CD4-positive, alpha-beta T cell treated with Interleukin-6 at 100 ng/mL for 8 hours (primary cell): ENCODE data around the gene SLC43A1.

Experiments used
- DNase-seq: peaks from one replicate; pipeline ENCODE4 v3.0.0-alpha.2; 2020; ENCODE audit warnings: mixed read lengths, low spot score

The SLC43A1 gene

DNA sequence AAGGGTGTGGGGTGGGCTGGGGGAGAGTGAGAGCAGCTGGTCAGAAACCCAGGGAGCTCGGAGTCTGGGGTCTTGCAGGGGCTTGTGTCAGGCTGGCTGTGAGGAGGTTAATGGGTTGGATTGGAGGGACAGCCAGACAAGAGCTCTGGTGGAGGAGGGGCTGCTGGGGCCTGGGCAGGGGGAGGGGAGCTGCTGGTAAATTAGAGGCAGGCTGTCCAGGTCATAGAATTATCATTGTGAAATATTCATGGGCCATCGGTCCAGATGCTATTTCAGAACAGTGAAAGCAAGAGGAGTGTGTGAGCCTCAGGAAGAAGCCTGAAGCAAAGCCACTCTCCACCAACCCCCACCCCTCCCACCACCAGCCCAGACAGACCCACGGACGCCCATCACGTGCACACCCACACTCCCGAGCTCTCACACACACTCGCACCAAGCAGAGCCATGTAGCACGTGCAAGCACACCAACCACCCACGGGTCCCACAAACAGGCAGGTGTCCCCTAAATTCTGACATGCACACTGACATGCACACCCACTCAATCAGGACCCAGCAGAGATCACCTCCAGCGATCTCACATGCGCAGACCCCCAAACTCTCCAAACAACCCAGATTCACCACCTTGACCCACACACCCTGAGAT, 36.4 kb downstream of the SLC43A1 start:
- no peak for DNase-seq

DNA sequence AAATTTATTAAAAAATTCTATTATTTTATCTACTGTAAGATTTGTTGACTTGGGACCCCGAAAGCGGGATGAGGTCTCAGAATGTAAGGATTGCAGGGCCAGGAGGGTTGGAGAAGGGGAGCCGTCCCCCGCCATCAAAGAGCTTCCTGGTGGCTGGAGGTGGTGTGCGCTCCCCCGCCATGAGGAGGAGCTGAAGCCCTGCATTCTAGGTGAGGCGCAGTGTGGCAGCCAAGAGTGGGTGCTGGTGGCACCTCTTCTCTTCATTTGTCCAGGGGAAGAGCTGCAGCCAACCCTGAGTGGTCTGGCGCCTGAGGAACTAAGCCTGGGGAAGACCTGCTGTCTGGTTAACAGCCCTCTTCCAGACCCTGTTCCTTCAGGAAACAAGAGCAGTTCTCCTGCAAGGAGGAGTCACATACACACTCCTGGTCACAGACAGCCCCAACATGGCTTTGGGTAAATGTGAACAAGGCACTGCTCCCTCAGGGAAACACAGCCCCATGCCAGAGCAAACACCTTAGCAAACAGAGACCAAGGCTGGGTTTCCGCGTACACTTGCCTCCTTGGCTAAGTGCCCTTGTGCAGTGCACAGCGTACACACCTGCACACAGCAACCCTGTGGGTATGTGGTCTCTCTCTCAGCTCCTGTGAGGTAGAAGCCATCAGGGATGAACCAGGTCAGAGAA, 37.9 kb downstream of the SLC43A1 start:
- DNase-seq, result no peak

DNA sequence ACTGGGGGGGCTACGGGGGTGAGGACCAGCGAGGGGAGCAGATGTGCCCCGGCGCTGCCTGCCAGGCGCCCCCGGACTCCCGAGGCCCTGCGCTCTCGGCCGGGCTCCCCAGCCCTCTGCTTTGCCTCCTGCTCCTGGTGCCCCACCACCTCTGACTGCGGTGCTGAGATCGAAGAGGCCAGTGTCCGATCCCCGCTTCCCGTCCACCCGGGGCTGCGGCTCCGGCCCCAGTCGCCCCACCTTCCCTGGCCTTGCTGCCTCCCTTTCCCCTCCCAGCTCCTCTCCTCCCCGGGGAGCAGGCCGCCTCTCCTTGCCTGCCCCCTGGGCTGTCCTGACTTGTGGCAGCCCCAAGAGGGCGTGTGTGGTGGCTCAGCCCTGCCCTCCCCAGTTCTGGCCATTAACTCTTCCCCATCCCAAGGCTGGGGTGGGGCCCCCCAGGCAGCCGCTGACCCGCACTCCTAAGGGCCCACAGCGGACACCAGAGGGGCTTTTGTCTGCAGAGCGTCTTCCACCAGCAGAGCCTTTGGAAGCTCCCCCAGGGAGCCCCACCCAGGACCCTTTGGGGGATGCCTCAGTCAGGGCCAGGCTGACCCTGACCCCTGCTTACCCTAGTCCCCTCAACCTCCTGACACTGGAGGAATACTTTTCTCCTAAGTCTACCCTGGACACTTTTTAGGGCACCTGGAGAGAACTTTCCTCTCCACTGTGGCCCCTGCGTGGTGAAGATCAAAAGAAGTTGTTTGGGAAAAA, 38.6 kb downstream of the SLC43A1 start:
- DNase-seq, result no peak

DNA sequence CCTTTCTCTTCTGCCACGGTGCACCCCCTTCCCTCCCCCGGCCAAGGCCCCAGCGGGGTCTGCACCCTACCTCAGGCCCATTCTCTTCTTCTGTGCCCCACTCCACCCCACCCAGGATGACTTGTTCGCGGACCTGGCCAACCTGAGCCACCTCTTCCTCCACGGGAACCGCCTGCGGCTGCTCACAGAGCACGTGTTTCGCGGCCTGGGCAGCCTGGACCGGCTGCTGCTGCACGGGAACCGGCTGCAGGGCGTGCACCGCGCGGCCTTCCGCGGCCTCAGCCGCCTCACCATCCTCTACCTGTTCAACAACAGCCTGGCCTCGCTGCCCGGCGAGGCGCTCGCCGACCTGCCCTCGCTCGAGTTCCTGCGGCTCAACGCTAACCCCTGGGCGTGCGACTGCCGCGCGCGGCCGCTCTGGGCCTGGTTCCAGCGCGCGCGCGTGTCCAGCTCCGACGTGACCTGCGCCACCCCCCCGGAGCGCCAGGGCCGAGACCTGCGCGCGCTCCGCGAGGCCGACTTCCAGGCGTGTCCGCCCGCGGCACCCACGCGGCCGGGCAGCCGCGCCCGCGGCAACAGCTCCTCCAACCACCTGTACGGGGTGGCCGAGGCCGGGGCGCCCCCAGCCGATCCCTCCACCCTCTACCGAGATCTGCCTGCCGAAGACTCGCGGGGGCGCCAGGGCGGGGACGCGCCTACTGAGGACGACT, 39.3 kb downstream of the SLC43A1 start:
- no peak for DNase-seq

DNA sequence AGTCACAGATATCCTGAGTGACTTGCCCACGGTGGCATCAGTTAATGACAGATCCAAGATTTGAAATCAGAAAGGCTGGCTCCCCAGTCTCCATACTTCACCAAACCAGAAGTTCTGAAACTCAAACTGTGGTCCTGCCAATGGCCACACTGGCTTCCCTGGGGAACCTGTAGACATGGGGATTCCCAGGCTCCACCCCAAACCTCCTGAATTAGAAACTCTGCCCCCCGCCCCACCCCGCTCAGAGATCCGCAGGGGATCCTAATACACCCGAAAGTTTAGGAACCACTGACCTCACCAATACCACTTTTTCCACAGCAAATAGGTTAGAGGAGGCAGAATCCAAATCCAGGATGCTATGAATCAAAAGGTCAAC, 39.8 kb downstream of the SLC43A1 start:
- no peak for DNase-seq

DNA sequence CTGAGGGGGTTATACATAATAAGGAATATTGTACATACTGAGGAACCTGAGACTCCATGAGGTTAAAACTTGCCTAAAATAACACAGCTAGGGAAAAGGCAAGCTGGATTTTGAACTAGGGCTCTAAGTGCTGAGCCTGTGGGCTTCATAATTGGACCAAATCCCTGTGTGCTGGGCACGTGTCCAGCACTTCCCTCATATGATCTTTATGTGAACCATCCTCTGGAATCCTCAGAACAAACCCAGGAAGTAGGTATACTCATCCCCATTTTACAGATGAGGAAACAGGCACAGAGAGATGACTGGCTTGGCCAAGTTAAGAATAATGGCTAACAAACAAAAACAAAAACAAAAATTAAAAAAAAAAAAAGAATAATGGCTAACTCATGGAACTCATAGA, 40.3 kb downstream of the SLC43A1 start:
- no peak for DNase-seq

DNA sequence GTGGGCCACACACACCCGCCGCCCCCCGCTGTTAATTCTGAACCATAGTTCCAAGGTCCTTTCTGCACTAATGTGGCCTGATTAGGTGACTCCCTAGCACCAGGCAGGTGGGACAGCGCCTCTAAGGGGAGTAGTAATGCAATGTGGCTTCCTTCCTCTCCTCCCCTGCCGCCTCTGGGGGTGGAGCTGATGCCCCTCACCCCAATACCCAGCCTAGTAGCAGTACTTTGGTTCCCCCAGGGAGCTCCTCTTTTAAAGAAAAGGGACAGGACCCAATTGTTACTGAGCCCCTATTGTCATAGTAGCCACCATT, 40.7 kb downstream of the SLC43A1 start:
- no peak for DNase-seq

DNA sequence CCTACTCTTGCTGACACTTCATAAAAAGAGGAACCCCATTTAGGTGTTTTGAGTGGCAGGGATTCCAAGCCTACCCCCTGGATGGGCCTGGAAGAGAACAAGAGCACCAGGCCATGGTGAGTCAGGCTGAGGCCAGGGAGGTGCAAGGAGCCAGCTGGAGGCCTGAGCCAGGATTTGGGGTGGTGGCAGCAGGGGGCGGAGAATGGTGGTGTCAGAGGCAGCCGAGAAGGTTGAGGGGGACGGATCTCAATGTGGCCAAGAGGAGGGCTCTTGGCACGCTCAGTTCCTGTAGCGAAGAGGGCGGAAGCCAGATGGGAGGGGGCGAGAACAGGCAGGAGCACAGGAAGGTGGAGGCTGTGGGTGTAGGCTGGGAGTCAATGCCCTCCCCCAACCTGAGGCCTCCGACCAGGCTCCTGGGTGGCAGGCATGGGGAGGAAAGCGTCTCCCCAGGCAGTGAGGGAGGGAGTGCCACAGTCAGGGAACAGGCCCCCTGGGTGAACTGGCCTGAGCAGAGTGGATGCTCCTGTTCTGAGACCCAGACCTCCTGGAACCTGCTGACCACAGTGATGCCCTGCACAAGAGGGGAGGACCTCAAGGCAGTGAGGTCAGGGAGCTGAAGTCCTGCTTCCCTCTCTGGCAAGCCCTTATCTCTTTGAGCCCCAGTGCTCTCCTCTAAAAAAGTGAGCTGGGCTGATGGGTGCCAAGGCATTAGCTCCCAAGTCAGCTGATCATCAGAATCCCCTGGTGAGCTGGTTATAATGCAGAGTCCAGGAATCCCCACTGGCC, 41.3 kb downstream of the SLC43A1 start:
- DNase-seq, result peak; percentile 55

DNA sequence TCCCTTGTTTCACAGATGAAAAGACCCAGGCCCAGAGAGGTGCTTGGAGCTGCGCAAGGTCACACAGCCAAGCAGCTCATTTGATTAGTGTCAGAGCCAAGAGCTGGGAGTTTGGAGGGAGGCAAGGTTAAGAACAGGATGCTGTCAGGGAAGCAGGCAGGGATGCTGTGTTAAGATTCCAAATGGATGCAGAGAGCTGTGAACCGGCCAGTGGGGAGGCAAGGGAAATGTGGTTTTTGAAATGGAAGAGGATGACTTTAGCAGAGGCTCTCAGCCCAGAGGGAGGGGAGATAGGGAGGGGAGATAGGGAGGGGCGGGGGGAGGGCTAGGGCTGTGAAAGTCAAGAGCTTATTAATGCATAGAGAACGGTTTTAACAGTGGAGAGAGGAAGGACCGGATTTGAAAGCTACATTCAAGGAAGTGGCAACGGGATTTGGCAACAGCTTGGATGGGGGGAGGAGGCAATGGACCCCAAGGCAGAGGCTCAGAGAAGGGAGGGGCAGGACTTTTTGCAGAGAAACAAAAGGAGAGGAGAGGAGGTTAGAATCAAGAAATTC, 42.1 kb downstream of the SLC43A1 start:
- DNase-seq, result no peak

DNA sequence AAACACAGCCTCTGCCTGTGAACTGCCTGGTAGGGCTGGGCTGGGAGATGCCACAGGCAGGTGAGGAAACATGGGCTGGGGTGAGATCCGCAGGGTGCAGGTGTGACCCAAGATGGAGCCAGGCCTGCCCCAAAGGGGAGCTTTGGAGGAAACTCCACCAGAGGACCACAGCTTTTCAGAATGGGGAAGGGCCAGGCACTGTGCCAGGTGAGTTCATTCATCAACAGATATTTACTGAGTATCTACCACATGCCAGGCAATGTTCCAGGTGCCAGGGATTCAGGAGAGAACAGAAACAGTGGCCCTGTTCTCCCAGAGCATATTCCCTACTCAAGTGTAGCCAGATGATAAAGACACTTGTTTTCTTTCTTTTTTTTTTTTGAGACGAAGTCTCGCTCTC, 44.0 kb downstream of the SLC43A1 start:
- no peak for DNase-seq

DNA sequence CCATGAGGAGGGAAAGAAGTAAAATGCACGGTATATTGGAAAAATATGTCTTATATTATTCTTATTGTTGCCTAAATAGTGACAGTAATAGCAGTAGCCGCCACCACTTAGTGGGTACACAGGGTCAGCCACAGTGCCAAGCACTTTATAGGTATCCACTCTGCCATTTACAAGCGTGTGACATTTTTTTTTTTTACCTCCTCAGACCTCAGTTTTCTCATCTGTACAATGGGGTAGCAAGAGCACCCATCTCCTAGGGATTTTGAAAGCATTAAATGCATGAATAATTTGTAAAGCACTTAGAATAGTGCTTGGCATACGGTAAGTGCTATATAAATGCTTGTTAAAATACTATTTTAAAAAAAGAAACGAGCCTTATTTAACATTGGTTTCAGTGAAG, 46.2 kb downstream of the SLC43A1 start:
- no peak for DNase-seq

DNA sequence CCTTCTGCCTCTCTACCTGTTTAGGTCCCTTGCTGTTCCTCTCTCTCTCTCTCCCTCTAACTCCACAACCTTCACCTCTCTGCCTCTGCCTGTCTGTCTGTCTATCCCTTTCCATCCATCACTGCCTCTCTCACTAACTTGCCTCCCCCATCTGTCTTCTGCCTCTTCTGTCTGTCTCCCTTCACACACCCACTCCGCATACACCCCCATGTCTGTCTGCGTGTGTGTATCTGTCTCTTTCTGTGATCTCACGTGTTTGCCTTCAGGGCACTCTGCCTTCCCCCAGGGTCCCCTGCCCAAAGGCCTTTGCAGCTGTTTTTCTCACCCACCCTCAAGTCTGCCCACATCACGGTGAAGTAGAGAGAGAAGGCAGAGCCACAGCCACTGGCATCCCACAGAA, 47.2 kb downstream of the SLC43A1 start:
- DNase-seq, result no peak

DNA sequence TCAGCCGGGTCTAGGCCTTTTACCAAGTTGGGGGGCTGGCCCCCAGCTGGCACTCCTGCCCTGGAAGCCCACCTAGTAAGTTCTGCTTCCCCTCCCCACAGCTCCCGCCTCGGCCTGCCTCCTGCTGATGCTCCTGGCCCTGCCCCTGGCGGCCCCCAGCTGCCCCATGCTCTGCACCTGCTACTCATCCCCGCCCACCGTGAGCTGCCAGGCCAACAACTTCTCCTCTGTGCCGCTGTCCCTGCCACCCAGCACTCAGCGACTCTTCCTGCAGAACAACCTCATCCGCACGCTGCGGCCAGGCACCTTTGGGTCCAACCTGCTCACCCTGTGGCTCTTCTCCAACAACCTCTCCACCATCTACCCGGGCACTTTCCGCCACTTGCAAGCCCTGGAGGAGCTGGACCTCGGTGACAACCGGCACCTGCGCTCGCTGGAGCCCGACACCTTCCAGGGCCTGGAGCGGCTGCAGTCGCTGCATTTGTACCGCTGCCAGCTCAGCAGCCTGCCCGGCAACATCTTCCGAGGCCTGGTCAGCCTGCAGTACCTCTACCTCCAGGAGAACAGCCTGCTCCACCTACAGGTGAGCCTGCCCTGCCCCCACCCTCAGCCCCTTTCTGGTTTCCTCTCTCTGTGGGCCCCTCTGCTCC, 47.9 kb downstream of the SLC43A1 start:
- no peak for DNase-seq

DNA sequence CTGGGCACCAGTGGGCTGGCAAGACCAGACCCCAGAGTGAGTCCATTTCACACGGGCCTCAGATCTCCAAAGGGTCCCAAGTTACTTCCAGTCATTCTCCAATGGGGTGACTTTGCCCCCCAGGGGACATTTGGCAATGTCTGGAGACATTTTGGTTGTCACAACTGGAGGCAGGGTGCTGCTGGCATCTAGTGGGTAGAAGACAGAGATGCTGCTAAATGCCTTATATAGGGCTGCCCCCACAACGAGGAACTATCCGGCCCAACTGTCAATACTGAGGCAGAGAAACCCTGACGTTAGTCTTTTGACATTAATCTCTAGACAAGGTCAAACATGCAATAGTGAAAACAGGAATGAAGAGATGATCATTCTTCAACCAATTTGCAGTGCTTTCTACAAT, 48.8 kb downstream of the SLC43A1 start:
- DNase-seq, result no peak

DNA sequence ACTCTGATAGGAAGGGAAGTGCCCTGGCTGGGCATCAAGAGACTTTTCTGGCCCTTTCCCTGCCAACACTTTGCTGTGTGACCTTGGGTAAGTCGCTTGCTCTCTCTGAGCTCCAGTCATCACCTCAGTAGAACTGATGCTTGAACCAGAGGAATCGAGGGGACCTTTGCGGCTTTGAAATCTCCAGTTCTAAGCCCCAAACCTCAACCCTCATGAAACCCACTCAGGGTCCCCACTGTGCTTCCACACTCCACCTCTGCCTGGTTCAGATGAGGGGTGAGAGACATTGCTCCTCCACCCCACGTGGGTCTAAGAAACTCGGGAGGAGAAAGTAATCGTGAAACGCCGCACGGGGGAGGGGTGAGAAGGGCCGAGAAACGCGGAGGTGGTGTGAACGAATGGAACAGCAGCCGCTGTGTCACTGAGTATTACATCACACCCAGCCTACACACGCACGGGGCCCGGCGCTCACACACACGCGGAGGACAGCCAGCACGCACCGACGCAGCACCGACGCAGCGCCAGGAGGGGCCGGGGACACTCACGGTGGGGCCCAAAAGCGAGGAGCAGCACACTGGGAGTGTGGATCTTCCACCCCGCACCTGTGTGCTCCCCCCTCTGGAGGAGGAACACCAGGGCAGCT, 50.8 kb downstream of the SLC43A1 start:
- no peak for DNase-seq

DNA sequence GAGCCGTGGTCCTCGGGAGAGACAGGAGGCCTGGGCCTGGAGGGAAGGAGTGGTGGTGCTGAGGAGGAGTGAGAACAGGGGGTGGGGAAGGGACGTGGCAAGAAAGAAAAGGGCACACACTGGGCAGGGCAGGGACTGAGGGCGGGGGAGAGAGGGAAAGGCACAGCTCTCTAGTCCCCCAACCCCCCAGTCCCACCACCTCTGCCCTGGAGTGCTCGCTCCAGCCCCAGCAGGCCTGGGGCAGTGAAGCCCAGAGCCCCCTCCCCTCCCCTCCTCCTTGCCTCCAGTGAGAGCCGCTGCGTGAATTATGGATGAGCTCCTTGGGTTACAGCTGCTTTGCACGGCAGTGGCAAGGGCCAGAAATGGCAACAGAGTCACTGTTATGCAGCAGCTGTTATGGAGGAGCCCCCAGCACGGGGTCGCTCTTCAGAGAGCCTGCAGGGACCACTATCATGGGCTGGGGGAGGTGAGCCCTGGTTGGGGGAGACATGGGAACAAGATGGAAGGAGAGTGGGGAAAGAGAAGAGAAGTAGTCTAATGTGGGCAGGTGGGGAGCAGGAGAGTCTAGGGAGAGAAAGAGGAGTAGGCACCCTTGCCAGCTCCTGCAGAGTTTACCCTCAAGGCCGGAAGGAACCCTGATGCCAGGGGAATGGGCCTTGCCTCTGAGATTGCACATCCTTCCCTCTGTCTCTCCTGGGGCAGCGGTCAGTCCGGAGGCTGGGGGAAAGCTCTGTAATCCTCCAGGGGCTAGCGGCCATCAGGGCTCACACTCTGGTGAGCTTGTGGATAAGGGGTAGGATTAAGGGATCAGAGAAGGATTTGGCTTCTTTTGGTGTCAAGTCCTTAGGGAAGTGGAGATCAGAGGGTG, 51.6 kb downstream of the SLC43A1 start:
- DNase-seq, result no peak

DNA sequence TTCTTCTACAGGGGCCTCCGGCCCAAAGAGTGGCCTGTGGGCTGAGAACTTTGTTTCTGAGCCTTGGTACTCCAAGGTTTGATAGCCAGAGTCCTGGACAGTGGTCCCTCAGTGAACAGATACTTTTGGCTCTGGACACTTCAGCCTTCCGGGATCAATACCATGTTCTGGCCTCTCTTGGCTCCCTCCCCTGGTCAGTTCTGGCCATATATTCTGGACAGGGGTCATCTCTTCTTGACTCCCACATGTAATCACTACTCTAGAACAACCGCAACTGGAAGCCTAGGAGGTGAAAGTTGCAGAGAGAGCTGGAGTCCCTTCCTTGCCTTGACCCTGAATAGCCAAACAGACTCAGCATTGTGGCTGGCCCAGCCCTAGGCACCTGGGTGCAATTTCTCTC, 52.9 kb downstream of the SLC43A1 start:
- DNase-seq, result no peak

DNA sequence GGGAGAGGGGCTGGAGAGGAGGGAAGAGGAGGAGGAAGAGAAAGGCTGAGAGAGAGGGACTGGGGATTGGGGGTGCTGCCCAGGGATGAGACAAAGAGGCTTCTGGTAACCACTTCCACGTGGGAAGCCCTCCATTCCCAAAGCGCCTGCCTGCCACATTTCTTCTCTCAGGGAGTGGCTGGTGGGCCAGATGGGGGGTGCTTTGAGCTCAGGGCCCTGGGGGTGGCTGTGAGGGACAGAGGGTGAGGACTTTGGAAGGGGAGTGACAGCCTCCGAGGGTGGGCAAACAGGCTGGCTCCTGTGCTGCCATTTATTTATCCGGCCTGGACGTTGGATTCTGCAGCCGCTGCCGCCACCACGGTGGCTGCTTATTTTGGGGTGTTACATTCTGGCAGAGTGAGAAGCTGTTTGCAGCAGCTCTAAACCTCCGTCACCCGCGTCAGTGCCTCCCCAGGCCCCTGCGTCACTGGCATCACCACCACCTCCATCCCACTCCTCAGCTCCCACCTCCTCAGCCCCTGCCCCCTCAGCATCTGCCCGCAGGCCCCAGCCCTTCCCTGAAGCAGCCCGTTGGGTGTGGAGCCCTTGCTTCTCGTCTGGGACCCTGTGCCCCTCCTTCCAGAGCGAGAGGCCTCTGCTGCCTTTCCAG, 53.5 kb downstream of the SLC43A1 start:
- no peak for DNase-seq
